GM13977 (cell line): ENCODE results near the gene MEDAG.

Source experiments
- DNase-seq: peaks from one replicate; pipeline ENCODE4 v3.0.0; 2012; ENCODE audit warnings: low spot score
- CTCF ChIP-seq: IDR thresholded peaks from 2 replicates; pipeline ENCODE4 v1.5.1; 2012; ENCODE audit warnings: mild to moderate bottlenecking, control low read depth; ENCODE audit not compliant: insufficient read depth; ENCODE audit errors: extremely low read depth, missing control alignments
- in situ Hi-C: fragments of 300-500 bp; cut with MboI; formaldehyde crosslinking; loops from one replicate; pipeline ENCODE4 v1.12.0; 2022; ENCODE audit warnings: low sequenced_read_pairs, low pct_unique_long_range_greater_than_20kb, mixed read lengths, inconsistent platforms; ENCODE audit not compliant: unreplicated experiment

MEDAG gene

GRCh38 chr13:30963791-30964190, 57.7 kb downstream of the MEDAG start:
- TF ChIP-seq CTCF: no peak
- no peak for DNase-seq
- in situ Hi-C loops: no loop called here

GRCh38 chr13:30965380-30965779, 59.3 kb downstream of the MEDAG start:
- in situ Hi-C loops: no loop called here
- TF ChIP-seq CTCF: no peak
- DNase-seq: no peak

DNA sequence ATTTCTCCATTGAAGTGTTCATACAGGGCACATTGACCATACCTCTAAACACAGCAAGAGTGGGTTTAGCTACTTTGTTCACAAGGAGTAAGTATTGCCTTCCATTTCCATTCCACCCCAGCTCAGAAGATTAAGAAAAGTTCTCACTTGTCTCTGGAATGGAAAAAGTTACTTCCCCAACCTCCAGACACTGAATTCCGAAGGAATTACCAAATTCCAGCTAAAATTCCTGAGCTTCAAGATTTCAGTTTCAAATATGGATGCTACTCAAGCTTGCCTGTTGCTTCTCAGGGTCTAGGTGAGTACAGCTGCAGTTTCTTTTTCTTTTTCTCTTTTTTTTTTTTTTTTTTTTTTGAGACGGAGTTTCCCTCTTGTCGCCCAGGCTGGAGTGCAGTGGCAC, 60.0 kb downstream of the MEDAG start:
- TF ChIP-seq CTCF: no peak
- DNase-seq: no peak
- in situ Hi-C loops: no loop called here

- TF ChIP-seq CTCF: no peak
- no peak for DNase-seq
- in situ Hi-C loops: no loop called here
Observed at GRCh38 chr13:30968846-30969245, 62.8 kb downstream of the MEDAG start.

DNA sequence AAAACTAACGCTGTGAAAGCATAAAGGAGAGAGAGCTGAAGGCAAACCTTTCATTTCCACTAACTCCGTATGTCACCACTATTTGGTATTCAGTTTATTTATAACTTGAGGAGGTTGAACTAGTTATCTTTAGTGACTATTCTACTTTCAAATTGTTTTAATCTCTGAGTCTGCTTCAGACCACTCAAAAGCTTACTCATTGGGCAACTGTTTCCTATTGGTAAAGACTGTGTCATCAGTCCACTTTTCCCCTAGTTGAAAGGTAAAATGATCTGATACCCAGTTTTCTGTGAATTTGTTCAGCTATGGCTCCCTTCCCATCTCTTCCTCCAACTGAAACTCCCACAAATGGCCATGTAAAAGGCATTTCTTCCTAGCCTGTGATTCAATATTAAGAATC, 65.5 kb downstream of the MEDAG start:
- DNase-seq: no peak
- in situ Hi-C loops: no loop called here

DNA sequence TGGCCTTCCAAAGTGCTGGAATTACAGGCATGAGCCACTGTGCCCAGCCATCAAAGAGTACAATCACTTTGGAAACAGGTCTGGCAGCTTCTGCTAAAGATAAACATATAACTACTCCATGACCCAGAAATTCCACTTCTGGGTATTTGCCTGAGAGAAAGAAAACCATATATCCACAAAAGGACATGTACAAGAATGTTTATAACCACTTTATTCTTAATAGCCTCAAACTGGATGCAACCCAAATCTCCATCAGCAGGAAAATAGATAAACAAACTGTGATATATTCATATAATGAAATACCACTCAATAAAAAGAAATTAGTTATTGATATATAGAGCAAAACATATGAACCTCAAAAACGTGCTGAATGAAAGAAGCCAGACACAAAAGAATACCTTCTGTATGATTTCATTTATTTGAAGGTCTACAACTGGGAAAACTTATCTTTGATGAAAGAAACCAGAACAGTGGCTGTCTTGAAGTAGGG, 66.9 kb downstream of the MEDAG start:
- TF ChIP-seq CTCF: no peak
- in situ Hi-C loops: no loop called here
- DNase-seq: no peak

More for the DNA sequence above, 65.5 kb downstream of the MEDAG start:
- no peak for TF ChIP-seq CTCF

- DNase-seq: no peak
- in situ Hi-C loops: no loop called here
Observed at GRCh38 chr13:30974350-30974749, 68.3 kb downstream of the MEDAG start.

More at GRCh38 chr13:30974350-30974749, 68.3 kb downstream of the MEDAG start:
- no peak for TF ChIP-seq CTCF
